Anterior cingulate cortex (tissue), 58 donors: Measurements from ENCODE around the gene HDAC4.

Experiments used
- DNase-seq, 58 donors: peaks; one replicate each; lab custom pipeline; 2025; lab: John Stamatoyannopoulos, UW

Gene HDAC4

DNA sequence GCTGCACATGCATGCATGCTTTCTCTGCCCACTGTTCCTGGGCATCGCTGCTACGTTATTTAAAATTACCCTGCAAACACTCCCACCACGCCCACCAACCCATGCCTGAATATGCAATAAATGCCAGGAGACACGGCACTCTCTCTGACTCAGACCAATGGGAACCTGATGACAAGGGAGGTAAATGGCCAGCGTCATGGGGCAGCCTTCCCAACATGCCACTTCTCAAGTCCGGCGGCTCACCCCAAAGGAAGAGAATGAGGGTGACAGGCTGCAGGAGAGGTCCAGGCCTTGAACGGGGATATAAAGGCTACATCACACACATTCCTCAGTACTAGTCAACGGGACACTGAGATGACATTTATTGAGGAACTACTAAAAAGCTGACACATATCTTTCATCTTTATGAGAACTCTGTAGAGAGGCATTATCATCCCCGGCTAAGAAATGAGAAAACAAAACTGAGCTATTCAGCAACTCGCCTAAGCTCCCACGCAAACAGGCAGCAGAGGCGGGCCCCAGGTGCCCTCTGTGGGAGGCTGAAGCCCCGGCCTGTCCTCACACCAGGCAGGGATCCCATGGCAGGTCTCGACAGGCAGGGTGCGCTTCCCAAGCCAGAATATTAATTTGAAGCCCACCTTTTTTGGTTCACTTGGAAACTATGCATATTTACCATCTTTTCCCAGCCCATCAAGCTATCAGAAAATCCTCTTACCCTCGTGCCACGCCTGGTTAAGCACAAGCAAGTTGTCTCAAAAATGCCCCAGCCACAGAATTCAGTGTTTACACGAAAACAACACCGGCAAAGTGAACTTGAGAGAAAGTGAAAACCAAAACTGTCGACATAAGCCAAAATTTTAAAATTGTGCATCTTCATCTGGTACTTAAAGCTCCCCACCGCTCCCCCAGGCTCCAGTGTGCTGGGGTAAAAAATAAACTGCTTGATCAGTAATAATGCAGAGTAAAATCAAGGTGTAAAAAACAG lies 166.3 kb downstream of the HDAC4 start:
- no peak for DNase-seq

DNA sequence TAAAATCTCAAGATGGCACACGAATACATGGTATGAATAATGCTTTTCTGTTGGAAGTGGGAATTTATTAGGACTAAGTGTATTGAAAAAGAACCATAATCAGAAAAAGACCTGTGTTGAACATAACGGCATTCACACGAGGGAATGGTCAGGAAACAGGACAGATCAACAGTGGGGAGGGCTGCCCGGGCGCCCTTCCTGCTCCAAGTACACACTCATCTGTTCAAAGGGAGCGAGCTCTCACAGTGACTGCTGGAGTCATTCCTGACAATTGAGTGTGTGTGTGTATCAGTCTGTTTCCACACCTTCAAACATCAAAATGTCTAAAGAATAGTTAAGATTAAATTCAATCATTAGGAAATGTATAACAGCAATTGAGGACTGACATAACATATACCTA lies 167.2 kb downstream of the HDAC4 start:
- no peak for DNase-seq

GRCh38 chr2:239232195-239232578 lies 168.6 kb downstream of the HDAC4 start:
- DNase-seq: no peak

DNA sequence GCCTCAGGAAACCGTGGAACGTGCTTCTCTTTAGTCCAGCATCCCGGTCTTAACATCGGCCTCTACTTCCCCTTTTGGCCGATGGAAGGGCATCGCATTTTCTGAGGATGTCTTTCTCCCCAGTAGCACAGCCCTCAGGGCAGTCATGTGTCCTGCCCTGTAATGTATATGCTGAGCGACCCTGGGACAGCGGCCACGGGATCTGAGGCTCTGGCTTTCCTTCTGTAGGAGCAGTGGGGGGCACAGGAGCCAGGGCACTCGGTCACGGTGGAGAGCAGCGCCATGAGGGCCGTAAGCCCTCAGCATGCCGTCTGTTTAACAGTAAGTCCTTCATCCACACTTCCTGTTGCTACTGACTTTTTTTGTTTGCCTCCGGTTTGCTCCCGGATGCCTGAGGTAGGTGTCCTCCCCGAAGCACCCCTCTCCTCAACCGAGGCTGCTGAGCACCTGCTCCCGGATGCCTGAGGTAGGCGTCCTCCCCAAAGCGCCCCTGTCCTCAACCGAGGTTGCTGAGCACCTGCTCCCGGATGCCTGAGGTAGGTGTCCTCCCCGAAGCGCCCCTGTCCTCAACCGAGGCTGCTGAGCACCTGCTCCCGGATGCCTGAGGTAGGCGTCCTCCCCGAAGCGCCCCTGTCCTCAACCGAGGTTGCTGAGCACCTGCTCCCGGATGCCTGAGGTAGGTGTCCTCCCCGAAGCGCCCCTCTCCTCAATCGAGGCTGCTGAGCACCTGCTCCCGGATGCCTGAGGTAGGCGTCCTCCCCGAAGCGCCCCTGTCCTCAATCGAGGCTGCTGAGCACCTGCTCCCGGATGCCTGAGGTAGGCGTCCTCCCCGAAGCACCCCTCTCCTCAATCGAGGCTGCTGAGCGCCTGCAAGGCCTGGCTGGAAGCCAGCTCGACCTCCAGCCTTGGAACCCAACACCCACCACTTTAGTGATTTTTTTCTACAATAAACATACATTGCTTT lies 169.3 kb downstream of the HDAC4 start:
- DNase-seq: no peak

- DNase-seq: no peak
These were observed 170.3 kb downstream of the HDAC4 start for GRCh38 chr2:239230318-239231052.

- DNase-seq: no peak
These were observed 171.1 kb downstream of the HDAC4 start for GRCh38 chr2:239229545-239230279.

- peak in 6 of 58 donors; percentile 33 to 63 (median 56) for DNase-seq
These were observed 173.0 kb downstream of the HDAC4 start for GRCh38 chr2:239227661-239228371.

GRCh38 chr2:239226677-239227581 lies 173.9 kb downstream of the HDAC4 start:
- peak in 6 of 58 donors; percentile 39 to 71 (median 54) for DNase-seq

DNA sequence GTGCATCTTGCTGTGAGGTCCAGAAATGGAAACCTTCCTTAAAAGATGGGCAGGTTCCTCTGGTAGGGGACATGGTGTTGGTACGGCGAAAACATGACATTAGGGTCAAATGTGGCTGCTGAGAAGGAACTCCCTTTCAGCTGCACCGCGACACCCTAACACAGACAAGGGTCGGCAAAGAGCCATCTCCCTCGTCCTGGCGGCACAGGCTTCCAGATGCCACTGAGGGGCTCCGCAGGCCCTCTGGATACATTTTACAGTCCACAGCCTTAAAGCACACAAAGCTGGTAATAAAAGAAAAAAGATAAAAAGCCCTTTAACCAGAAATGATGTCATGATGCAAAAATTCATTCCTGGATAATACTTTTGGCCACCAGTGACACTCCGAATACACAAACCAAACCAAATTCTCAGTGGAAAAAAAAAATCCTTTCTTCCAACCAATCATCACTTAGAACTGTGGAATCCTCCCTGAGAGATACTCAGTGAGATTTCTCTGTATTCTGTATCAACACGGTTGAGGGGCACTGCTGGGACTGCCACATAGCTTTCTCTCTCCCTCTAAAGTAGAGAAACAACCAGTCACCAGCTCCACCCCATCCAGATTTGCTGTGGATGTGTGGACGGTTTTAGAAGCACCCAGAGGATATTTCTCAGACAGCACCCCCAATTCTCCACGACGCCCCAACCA lies 174.8 kb downstream of the HDAC4 start:
- DNase-seq: peak in 2 of 58 donors; percentile 37

- no peak for DNase-seq
These were observed 175.4 kb downstream of the HDAC4 start for GRCh38 chr2:239225371-239225851.

- no peak for DNase-seq
These were observed 175.9 kb downstream of the HDAC4 start for GRCh38 chr2:239224955-239225354.

DNA sequence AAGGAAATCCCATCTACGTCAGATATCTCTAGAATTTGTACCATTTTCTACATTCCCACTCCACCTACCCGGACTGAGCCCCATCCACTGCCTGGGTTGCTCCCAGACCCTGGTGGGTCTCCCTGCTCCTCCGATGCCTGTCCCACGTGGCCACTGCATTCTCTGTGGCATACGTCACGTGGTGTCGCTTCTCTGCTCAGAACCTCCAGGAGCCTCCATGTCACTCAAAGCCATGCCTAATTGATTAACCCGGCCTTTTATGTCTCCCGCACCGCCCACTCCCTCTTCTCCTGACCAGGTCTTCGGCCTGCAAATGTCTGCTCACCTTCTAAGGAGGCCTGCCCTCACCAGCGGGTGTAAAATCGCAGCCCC lies 176.6 kb downstream of the HDAC4 start:
- DNase-seq: no peak

DNA sequence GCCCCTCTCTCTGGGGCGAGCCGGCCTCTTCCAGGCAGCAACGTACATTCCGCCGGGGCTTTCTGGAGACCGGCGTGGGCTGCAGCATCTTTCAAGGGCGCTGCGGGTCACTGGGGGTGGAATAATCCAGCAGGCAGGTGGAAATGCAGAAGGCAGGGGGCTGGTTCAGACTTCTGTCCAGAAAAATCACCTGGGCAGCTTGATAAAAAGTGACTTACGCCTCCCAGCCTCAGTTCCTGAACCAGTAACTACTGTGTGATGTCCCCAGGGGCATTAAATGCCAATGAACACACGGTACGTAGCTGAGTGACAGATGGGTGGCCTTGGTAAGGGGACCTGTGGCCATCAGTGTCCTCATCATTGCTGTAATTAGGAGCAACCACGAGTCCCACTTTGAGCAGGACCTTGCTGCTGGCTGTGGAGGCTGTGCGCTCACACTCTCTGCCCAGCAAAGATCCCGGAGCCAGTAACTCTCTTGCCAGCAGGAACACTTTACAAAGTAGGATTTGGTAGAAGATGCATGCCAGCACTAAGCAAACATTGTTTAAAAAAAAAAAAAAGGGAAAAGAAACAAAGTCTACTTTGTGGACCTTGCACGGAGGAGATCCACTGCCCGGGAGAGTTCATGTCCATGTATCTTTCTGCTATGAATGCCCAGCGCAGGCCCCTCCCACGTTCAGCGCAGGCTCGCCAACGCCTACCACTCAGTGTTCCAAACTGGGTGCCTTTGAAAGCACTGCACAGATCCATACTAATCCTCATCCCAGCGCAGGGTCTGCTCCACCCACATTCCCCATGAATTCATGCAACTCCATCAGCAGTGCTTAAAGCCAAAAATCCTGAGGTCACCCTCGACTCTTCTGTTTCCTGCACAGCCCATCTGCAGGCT lies 177.3 kb downstream of the HDAC4 start:
- DNase-seq: peak in 43 of 58 donors; percentile 16 to 84 (median 63)

DNA sequence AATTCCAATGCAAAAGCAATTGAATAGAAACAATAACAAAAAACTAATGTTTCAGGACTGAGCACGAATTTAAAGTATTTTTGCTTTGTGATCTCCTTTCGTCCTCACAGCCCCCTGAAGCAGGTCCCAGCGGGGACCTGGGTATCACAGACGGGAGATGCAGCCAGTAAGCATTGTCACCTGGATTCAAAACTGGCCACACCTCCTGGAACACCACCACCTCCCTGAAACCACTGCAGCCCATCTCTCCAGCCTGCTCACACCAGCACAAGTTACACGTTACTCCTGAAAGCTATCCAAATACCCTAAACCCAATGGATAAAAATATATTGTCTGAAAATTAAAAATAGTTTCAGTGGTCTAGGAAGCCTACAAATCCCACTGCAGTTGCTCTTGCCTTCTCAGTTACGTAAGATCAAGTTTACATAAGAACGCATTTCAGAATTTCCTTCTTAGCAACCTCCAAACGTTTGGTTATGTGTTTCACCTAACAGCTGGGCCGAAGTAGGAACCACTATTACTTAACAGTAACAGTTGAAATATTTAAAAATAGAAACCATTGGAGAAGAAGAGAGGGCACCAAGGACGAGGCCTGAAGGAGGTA lies 178.0 kb downstream of the HDAC4 start:
- no peak for DNase-seq

GRCh38 chr2:239222312-239222660 lies 178.5 kb downstream of the HDAC4 start:
- DNase-seq: no peak

DNA sequence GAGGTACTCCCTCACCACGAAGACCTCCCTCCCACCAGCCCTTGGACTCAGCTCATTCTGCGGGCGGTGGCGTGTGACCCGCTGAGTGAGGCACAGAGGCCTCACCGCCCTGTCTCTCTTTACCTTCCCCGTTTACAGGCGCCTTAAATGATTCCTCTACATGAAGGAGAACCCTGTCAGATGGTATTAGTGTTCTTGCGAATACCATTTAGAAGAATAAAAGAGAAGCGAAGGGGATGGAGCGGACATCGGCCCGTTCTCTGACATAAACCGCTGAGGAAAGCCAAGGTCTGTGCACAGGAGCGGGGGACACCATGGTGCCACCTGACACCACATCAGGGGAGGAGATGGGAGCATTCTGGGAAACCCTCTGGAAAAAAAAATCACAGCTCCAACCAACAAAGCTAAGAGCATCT lies 179.8 kb downstream of the HDAC4 start:
- no peak for DNase-seq
